A673 (cell line): Measurements from ENCODE around the gene PSMG4.

Source experiments
- CTCF ChIP-seq: fragments of 300-800, 200-600 bp; sonication (generic); conservative IDR thresholded peaks from 2 replicates; pipeline ENCODE4 v1.5.1; 2017; ENCODE audit warnings: low read depth, mild to moderate bottlenecking, antibody characterized with exemption, low read length, moderate library complexity, mixed read lengths
- EZH2 ChIP-seq: fragments of 200-600 bp; sonication (generic); IDR thresholded peaks from 2 replicates; pipeline ENCODE4 v1.6.1; 2017; ENCODE audit warnings: borderline replicate concordance, low read depth, mild to moderate bottlenecking, mixed read lengths, antibody characterized with exemption, low read length; ENCODE audit not compliant: poor library complexity, severe bottlenecking

- TF ChIP-seq CTCF (no peak), EZH2 (no peak)
Observed at GRCh38 chr6:3228771-3229565, 29.8 kb upstream of the PSMG4 start.
